SIG-M5 treated with dmso at 0.1 percent for 504 hours (cell line): Measurements from ENCODE around the gene ASGR1.

ENCODE experiments used
- DNase-seq: peaks from one replicate; lab custom pipeline; 2025; ENCODE audit not compliant: unreplicated experiment; lab: John Stamatoyannopoulos, UW

ASGR1 gene

DNA sequence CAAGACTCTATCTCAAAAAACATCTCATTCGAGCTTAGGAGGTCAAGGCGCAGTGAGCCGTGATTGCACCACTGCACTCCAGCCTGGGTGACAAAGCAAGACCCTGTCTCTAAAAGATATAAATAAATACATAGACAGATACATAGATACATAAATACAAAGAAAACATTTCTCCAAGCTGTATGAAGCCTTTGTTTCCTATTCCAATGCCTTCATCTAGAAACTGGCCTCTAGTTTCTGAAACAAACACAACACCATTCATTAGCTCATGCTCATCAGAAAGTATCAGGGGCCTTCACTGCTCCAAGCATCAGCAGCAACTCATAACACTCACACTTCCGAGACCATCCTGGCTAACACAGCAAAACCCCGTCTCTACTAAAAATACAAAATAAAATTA is 54.2 kb downstream of the ASGR1 start:
- DNase-seq, result no peak

DNA sequence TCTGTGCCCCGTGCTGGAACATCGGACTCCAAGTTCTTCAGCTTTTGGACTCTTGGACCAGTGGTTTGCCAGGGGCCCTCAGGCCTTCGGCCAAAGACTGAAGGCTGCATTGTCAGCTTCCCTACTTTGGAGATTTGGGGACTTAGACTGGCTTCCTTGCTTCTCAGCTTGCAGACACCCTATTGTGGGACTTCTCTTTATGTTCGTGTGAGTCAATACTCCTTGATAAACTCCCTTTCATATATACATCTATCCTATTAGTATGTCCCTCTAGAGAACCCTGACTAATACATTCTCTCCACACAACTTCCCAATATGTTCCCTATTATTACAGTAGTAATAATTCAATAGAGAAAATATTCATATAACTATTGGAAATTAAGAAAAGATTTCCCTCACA is 55.3 kb downstream of the ASGR1 start:
- DNase-seq, result no peak
